NCI-H345 (cell line): ENCODE measurements around the gene GRIA1.

Source experiments
- DNase-seq: peaks from one replicate; lab custom pipeline; 2025; lab: John Stamatoyannopoulos, UW

Gene GRIA1

GRCh38 chr5:153546566-153546965 is 56.1 kb downstream of the GRIA1 start:
- no peak for DNase-seq

- DNase-seq = no peak
These were observed 61.1 kb downstream of the GRIA1 start for GRCh38 chr5:153551537-153552079.

GRCh38 chr5:153552886-153553285 is 62.4 kb downstream of the GRIA1 start:
- DNase-seq = no peak

- DNase-seq = no peak
These were observed 65.1 kb downstream of the GRIA1 start for GRCh38 chr5:153555420-153556114.

- DNase-seq = no peak
These were observed 68.5 kb downstream of the GRIA1 start for GRCh38 chr5:153558957-153559356.

- no peak for DNase-seq
These were observed 69.5 kb downstream of the GRIA1 start for GRCh38 chr5:153559926-153560325.

- no peak for DNase-seq
These were observed 71.7 kb downstream of the GRIA1 start for GRCh38 chr5:153562189-153562588.

GRCh38 chr5:153565822-153566221 is 75.4 kb downstream of the GRIA1 start:
- no peak for DNase-seq

GRCh38 chr5:153569036-153569435 is 78.6 kb downstream of the GRIA1 start:
- DNase-seq = no peak

- no peak for DNase-seq
These were observed 80.7 kb downstream of the GRIA1 start for GRCh38 chr5:153571162-153571561.

- peak; percentile 71 for DNase-seq
These were observed 82.1 kb downstream of the GRIA1 start for GRCh38 chr5:153572411-153573145.

- peak; percentile 79 for DNase-seq
These were observed 83.0 kb downstream of the GRIA1 start for GRCh38 chr5:153573326-153574033.

GRCh38 chr5:153584126-153584959 is 93.9 kb downstream of the GRIA1 start:
- DNase-seq = no peak

- DNase-seq = no peak
These were observed 94.5 kb downstream of the GRIA1 start for GRCh38 chr5:153584960-153585359.

GRCh38 chr5:153585622-153586277 is 95.3 kb downstream of the GRIA1 start:
- DNase-seq = no peak

- DNase-seq = no peak
These were observed 101.6 kb downstream of the GRIA1 start for GRCh38 chr5:153592081-153592480.

- no peak for DNase-seq
These were observed 104.3 kb downstream of the GRIA1 start for GRCh38 chr5:153594785-153595184.

GRCh38 chr5:153598099-153598498 is 107.6 kb downstream of the GRIA1 start:
- no peak for DNase-seq

- no peak for DNase-seq
These were observed 110.9 kb downstream of the GRIA1 start for GRCh38 chr5:153601377-153601776.

- no peak for DNase-seq
These were observed 114.9 kb downstream of the GRIA1 start for GRCh38 chr5:153605386-153605785.

GRCh38 chr5:153610009-153610408 is 119.5 kb downstream of the GRIA1 start:
- no peak for DNase-seq
